GM19324 (cell line): ENCODE results near the gene CTIF.

ENCODE experiments used
- ATAC-seq: cut with Tn5 transposase; IDR thresholded peaks from one replicate; pipeline ENCODE4 v1.9.1; 2021; ENCODE audit warnings: mild to moderate bottlenecking, moderate library complexity; ENCODE audit not compliant: unreplicated experiment, low FRiP score

The CTIF gene

DNA sequence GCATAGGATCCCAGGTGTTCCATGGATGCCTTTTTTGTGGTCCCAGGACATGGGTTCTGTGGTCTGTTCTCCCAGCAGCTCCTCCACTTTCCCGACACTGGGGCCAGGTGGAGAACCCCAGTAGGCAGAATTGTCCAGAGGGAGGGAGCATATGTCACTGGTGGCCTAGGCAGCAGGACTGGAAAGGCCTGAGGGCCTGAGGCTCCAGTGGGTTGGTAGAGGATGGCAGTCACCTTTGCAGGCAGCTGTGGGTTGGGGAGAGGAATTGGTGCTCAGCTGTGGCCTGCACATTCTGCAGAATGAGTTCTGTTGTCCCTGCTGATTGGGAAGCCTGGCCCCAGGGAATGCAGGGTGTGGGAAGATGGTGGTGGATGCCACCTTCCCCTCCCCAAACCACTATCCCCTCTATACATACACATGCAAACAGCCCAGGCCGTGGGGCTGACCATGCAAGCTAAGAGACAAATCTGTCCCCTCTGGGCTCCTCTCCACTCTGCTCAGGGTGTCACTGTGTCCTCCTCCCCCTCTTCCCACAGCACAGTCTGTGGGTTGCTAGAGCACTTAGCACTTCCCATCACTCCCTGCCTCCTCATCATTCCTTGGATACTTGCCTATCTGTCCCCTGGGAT, 11.4 kb downstream of the CTIF start:
- no peak for ATAC-seq

GRCh38 chr18:48551100-48551499, 12.3 kb downstream of the CTIF start:
- no peak for ATAC-seq

GRCh38 chr18:48552130-48552529, 13.3 kb downstream of the CTIF start:
- ATAC-seq = no peak

GRCh38 chr18:48553236-48553635, 14.4 kb downstream of the CTIF start:
- no peak for ATAC-seq

GRCh38 chr18:48554610-48555400, 16.0 kb downstream of the CTIF start:
- ATAC-seq = no peak

DNA sequence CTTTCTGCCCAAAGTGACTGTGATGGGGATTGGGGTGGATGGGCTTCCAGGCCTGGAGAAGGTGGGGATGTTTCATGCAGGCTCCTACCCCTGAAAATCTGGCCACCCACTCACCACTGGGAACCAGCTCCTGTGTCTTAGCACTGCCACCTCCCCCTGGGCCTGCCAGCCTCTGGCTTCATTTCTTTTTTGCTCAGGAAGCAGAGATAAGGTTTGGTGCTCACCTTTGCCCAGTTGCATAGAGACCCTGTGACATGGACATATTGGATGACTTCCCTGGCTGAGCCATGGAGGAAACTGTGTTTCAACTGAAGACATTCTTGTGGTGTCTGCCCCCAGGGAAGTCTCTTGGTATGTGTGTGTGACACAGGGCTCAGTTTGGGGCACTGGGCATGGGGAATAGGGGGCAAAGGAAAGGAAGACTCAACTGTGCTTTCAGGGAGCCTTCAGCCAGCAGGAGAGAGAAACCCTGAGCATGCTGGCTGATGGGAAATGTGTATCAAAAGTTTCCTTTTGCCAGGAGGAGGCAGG, 16.7 kb downstream of the CTIF start:
- ATAC-seq = no peak

- ATAC-seq = no peak
Measured at GRCh38 chr18:48557640-48558174, 18.9 kb downstream of the CTIF start.

DNA sequence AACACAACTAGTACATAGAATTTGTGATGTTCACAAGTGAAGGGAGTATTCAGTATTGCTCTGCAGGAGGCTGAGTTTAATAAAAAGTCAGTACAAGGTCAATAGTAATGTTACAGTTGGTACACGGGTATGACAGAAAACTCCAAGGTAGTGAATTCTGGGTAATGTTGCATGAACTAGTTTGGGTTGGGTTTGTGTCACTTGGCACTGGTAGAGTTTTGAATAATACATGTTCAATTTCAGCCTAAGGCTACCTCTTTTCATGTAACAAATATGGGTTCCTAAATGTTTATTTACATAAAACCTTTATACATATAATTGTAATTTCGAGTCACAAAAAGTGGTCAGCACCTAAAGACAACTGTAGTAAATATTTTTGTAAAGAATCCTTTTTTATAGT, 19.4 kb downstream of the CTIF start:
- ATAC-seq = no peak

DNA sequence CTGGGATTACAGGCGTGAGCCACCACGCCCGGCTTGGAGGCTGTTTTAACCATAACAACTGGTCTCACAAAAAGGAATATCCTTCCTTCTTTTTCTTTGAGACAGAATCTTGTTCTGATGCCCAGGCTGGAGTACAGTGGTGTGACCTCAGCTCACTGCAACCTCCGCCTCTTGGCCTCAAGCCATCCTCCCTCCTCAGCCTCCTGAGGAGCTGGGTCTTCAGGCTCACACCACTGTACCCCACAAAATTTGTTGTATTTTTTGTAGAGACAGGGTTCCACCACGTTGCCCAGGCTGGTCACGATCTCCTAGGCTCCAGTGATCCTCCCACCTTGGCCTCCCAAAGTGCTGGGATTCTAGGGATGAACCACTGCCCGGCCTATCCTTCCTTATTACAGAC, 21.7 kb downstream of the CTIF start:
- no peak for ATAC-seq

GRCh38 chr18:48562075-48562474, 23.2 kb downstream of the CTIF start:
- no peak for ATAC-seq

DNA sequence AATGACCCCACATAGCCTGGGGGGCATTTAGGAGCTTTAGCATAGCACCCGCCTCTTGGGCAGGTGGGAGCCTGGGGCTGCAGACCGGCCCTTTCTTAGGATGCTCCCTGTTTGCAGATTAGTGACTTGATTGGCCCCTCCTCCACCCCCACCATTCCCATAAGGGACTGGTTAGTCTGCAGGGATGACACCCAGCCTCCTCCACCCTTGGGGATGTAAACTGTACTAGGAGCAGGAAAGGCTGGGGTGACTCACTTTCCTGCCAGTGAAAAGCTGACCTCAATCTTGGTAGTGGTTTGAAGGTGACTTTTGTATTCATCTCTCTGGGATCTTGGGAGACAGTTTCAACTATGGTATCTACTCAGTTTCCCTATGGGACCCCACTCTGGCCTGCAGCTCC, 24.2 kb downstream of the CTIF start:
- no peak for ATAC-seq

DNA sequence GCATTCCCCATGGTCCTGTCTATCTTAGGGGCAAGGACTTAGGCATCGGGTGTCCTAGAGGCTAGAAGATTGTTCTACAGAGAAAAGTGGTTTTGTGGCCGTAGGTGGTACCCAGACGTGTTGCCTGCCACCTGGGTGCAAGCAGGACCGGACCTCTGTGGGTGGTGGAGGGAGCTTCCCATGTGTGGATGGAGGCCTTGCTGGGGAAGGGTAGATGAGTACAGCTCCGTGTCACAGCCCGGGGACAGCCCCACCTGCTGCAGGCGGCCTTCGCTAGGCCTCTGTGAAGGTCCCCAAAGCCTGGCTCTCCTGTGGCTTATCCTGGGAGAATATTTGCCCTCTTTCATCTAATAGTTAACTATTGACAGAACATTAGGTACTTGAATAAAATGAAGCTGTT, 25.3 kb downstream of the CTIF start:
- ATAC-seq = no peak

GRCh38 chr18:48565105-48565504, 26.3 kb downstream of the CTIF start:
- ATAC-seq = no peak

DNA sequence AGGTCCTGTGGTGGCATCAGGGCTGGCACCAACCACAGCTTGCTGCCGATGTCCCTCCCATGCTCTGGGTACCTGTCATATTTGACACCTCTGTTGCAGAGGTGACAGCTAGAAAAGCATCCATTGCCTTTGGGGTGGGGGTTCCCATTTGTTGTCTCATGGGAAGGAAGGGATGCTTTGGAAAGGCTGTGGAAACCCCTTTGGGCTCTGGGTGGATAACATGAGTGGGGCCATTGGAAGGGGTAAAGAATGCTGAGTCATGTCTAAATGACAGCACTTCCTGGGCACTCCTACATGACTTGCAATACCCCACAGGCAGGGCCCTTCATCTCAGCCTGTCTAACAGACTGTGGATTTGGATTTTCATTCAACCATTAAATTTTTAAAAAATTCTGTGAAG, 27.8 kb downstream of the CTIF start:
- ATAC-seq = no peak

DNA sequence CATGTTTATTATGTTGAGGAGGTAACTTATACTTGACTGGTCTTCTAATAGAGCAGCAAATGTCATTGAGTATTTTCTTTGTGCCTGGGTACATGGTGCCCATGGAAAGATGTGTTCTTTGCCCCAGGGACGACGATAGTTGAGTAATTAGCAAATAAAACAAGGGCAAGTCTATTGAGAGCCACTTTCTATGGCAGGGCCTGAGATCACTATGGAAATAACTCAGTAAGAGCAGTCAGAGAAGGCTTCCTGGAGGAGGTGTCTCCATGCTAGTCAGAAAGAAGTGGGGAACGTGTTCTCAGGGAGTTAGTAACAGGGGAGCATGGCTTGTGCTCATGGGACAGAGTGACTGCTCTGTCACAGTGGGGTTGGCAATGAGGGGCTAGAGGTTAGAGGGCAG, 28.6 kb downstream of the CTIF start:
- ATAC-seq = no peak

- ATAC-seq = no peak
Measured at GRCh38 chr18:48569139-48569914, 30.5 kb downstream of the CTIF start.

- no peak for ATAC-seq
Measured at GRCh38 chr18:48569915-48570264, 31.1 kb downstream of the CTIF start.

DNA sequence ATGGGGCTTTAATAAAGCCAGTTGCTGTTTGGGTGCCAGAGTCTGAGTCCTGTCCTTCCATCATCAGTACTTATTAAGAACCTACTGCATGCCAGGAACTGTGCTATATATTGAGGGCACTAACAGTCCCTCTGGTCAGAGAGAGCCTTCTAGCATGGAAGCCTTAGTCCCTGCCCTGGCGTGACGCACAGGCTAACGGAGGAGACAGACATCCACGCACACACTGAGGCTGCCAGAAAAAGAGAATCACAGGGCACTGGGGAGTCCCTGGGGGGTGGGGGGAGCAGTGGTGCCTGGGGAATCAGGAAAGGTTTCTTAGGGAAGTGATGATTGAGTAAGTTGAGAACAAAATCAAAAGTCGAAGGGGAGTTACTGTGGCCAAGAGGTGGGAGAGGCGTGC, 31.5 kb downstream of the CTIF start:
- no peak for ATAC-seq

DNA sequence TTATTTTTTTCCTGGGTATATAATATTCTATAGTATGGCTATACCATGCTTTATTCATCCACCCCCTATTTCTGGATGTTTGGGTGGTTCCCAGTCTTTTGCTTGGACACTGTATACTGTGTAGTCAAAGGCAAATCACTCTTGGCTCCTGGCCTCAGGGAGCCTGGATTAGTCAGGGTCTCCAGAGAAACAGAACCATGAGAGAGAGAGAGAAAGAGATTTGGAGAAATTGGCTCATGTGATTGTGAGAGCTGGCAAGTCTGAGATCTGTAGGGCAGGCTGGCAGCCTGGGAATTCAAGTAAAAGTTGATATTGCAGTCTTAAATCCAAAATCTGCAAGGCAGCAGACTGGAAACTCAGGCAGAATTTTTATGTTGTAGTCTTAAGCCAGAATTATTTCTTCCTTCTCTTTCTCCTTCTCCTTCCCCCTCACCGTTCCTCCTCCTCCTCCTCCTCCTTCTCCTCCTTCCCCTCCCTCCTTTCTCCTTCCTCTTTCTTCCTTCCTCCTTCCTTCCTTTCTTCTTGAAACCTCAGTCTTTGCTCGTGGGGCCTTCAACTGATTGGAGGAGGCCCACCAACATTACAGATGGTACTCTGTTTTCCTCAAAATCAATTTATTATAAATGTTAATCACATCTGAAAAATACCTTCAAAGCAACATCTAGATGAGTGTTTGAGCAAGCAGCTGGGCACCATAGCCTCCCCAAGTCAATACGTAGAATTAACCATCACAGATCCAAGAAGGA, 33.0 kb downstream of the CTIF start:
- no peak for ATAC-seq

GRCh38 chr18:48572402-48573126, 33.7 kb downstream of the CTIF start:
- no peak for ATAC-seq
